Body of pancreas (tissue), 4 donors: ENCODE results near the gene GARNL3.

Experiments used
- CTCF ChIP-seq, 7 experiments: fragments of 450-650 bp in 4 of 7; fragments of 200-600 bp in 3 of 7; sonication (generic) in 3 of 7; IDR thresholded peaks; one replicate each; pipeline ENCODE4 v1.5.1; 2016 to 2019; ENCODE audit warnings: antibody characterized with exemption in 7 of 7
- POLR2A ChIP-seq, 3 donors: fragments of 450-650 bp; IDR thresholded peaks; one replicate each; pipeline ENCODE4 v1.6.1; 2016; ENCODE audit warnings: antibody characterized with exemption in 3 of 3, mild to moderate bottlenecking in 2 of 3

- no peak for TF ChIP-seq CTCF (IDR thresholded peaks at IDR 0.05)
- no peak for TF ChIP-seq POLR2A (IDR thresholded peaks at IDR 0.05)
These were observed 26.7 kb downstream of the GARNL3 start for GRCh38 chr9:127291246-127291778.
